MV-4-11 (cell line): ENCODE measurements around the gene CCL14.
"Not testable (repeated sequence)": the region's sequence is repeated elsewhere in the genome, so short reads cannot be mapped to it uniquely, and the experiment has no call there.

Source experiments
- DNase-seq: peaks from one replicate; lab custom pipeline; 2025; lab: John Stamatoyannopoulos, UW

Gene CCL14

GRCh38 chr17:35942588-35943186 lies 43.8 kb downstream of the CCL14 start:
- no peak for DNase-seq

GRCh38 chr17:35938492-35938891 lies 48.0 kb downstream of the CCL14 start:
- DNase-seq = not testable (repeated sequence)

- no peak for DNase-seq
Measured at GRCh38 chr17:35936063-35936462, 50.5 kb downstream of the CCL14 start.

DNA sequence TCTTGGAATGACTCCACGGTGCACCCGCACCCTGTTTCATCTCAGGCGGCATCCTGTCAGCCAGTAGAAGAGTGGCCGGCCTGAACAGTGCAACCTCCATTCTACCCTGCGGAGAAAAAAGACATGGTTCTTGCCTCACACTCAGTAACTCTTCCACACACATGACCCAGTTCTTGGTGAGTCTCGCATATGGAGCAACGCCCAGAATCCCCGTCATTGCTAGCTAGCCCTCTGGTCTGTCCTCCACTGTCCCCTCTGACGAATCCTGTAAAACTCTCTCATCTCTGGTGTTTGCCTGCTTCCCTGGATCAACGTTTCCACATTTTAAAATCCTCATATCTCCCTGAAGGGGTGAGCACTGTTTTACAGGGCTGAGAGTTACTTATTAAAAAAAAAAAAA lies 51.8 kb downstream of the CCL14 start:
- DNase-seq = no peak
